Measurements from ENCODE around the gene ARHGAP33.
A peak's percentile ranks its signal among the peaks of the same experiment; 100 is the strongest.

Gene ARHGAP33

GRCh38 chr19:35775298-35776101 lies at the start of gene ARHGAP33:
Gene ARHGAP33, plus strand, starts transcription at chr19:35775564. Its CDS starts 95 bp downstream, at chr19:35775659.
- peak; percentile 96 for DNase-seq (ENCODE audit: low spot score)

- no peak for DNase-seq (ENCODE audit: low spot score)
Observed at GRCh38 chr19:35727053-35727955, 48.1 kb upstream of the ARHGAP33 start.

- no peak for DNase-seq (ENCODE audit: low spot score)
Observed at GRCh38 chr19:35727956-35728706, 47.2 kb upstream of the ARHGAP33 start.

- DNase-seq (ENCODE audit: low spot score): no peak
Observed at GRCh38 chr19:35729021-35729420, 46.3 kb upstream of the ARHGAP33 start.

- no peak for DNase-seq (ENCODE audit: low spot score)
Observed at GRCh38 chr19:35729763-35730162, 45.6 kb upstream of the ARHGAP33 start.

GRCh38 chr19:35730326-35730725 lies 45.0 kb upstream of the ARHGAP33 start:
- DNase-seq (ENCODE audit: low spot score): no peak

- DNase-seq (ENCODE audit: low spot score): no peak
Observed at GRCh38 chr19:35731353-35731752, 44.0 kb upstream of the ARHGAP33 start.

- DNase-seq (ENCODE audit: low spot score): no peak
Observed at GRCh38 chr19:35731779-35732405, 43.5 kb upstream of the ARHGAP33 start.

GRCh38 chr19:35732540-35733179 lies 42.7 kb upstream of the ARHGAP33 start:
- no peak for DNase-seq (ENCODE audit: low spot score)

- no peak for DNase-seq (ENCODE audit: low spot score)
Observed at GRCh38 chr19:35733180-35734125, 41.9 kb upstream of the ARHGAP33 start.

- no peak for DNase-seq (ENCODE audit: low spot score)
Observed at GRCh38 chr19:35734273-35734672, 41.1 kb upstream of the ARHGAP33 start.

GRCh38 chr19:35734889-35735288 lies 40.5 kb upstream of the ARHGAP33 start:
- DNase-seq (ENCODE audit: low spot score): no peak

GRCh38 chr19:35736913-35737886 lies 38.2 kb upstream of the ARHGAP33 start:
- no peak for DNase-seq (ENCODE audit: low spot score)

GRCh38 chr19:35738021-35738886 lies 37.1 kb upstream of the ARHGAP33 start:
- no peak for DNase-seq (ENCODE audit: low spot score)

GRCh38 chr19:35738887-35739229 lies 36.5 kb upstream of the ARHGAP33 start:
- DNase-seq (ENCODE audit: low spot score): no peak

GRCh38 chr19:35739275-35740107 lies 35.9 kb upstream of the ARHGAP33 start:
- no peak for DNase-seq (ENCODE audit: low spot score)

GRCh38 chr19:35740108-35740422 lies 35.3 kb upstream of the ARHGAP33 start:
- no peak for DNase-seq (ENCODE audit: low spot score)

Measured in COLO829 (cell line).